SK-N-SH (cell line): ENCODE data around the gene STAC3. TPM values are rescaled to one million over a fixed set of nuclear protein-coding genes. Genes with fewer than 3 reads are reported as not detected.

Experiments used
- CTCF ChIA-PET: fragments of 300-600, 350-600 bp; formaldehyde crosslinking; extraction: SDS; loops from one replicate; lab custom pipeline; 2021; lab: Yijun Ruan, JAX
- POLR2A ChIA-PET: fragments of 350-600 bp; sonication (Branson Sonifier 250); formaldehyde crosslinking; extraction: SDS; loops from one replicate; lab custom pipeline; 2020; ENCODE audit warnings: antibody characterized with exemption, inconsistent platforms; lab: Yijun Ruan, JAX
- DNase-seq: peaks from one replicate; pipeline ENCODE4 v3.0.0; 2012
- H2AFZ ChIP-seq: fragments of 200-600 bp; sonication (generic); 2 replicates; pipeline ENCODE4 v1.8.1; 2016; ENCODE audit warnings: antibody characterized with exemption, mild to moderate bottlenecking, low read depth
- H3F3A ChIP-seq: fragments of 200-600 bp; sonication (generic); replicated peaks from 2 replicates; pipeline ENCODE3; 2016; ENCODE audit warnings: antibody characterized with exemption, mild to moderate bottlenecking; ENCODE audit not compliant: insufficient read depth
- H3K27ac ChIP-seq, 2 experiments: fragments of 200-500 bp in 1 of 2; fragments of 200-600 bp in 1 of 2; sonication (Bioruptor generic) in 1 of 2; sonication (generic), shearing (Covaris generic) in 1 of 2; 2 replicates each; pipeline versions ENCODE4 v1.5.1 to v1.6.1; 2014 to 2016; ENCODE audit warnings: low read depth in 2 of 2, inconsistent platforms in 1 of 2, low read length in 1 of 2, mild to moderate bottlenecking in 1 of 2, mixed read lengths in 1 of 2
- H3K27me3 ChIP-seq: fragments of 200-600 bp; sonication (generic), shearing (Covaris generic); 2 replicates; pipeline ENCODE4 v1.6.1; 2016; ENCODE audit warnings: mixed run types; ENCODE audit not compliant: insufficient read depth
- H3K36me3 ChIP-seq, 2 experiments: fragments of 200-500 bp in 1 of 2; fragments of 200-600 bp in 1 of 2; sonication (Bioruptor generic) in 1 of 2; sonication (generic) in 1 of 2; replicated peaks in 1 of 2; 2 replicates each; pipeline versions ENCODE3 to v1.5.1; 2014 to 2016; ENCODE audit warnings: low read length in 1 of 2, mild to moderate bottlenecking in 1 of 2; ENCODE audit not compliant: insufficient read depth in 2 of 2, control insufficient read depth in 1 of 2
- H3K4me1 ChIP-seq, 2 experiments: fragments of 200-500 bp in 1 of 2; fragments of 200-600 bp in 1 of 2; sonication (Bioruptor generic) in 1 of 2; sonication (generic), shearing (Covaris generic) in 1 of 2; 2 replicates each; pipeline versions ENCODE4 v1.5.1 to v1.6.1; 2014 to 2016; ENCODE audit warnings: low read depth in 1 of 2, low read length in 1 of 2, mixed run types in 1 of 2; ENCODE audit not compliant: insufficient read depth in 2 of 2, control insufficient read depth in 1 of 2
- H3K4me2 ChIP-seq: fragments of 200-600 bp; sonication (generic), shearing (Covaris generic); 2 replicates; pipeline ENCODE4 v1.6.1; 2017; ENCODE audit warnings: mixed run types
- H3K4me3 ChIP-seq, 2 experiments: fragments of 200-500 bp in 1 of 2; fragments of 200-600 bp in 1 of 2; sonication (Bioruptor generic) in 1 of 2; sonication (generic), shearing (Covaris generic) in 1 of 2; 2 replicates each; pipeline versions ENCODE4 v1.5.1 to v1.8.1; 2014 to 2016; ENCODE audit warnings: low read depth in 2 of 2, inconsistent platforms in 1 of 2, low read length in 1 of 2, mild to moderate bottlenecking in 1 of 2, mixed read lengths in 1 of 2, moderate library complexity in 1 of 2
- H3K79me2 ChIP-seq: fragments of 200-600 bp; sonication (generic); 2 replicates; pipeline ENCODE4 v1.8.1; 2017; ENCODE audit warnings: mild to moderate bottlenecking; ENCODE audit not compliant: insufficient read depth
- H3K9ac ChIP-seq: fragments of 200-600 bp; sonication (generic); 2 replicates; pipeline ENCODE4 v1.6.1; 2017; ENCODE audit warnings: mixed run types
- H3K9me2 ChIP-seq: fragments of 200-600 bp; sonication (generic); 2 replicates; pipeline ENCODE4 v1.6.1; 2017; ENCODE audit warnings: mixed run types
- H3K9me3 ChIP-seq: fragments of 200-600 bp; sonication (generic); 2 replicates; pipeline ENCODE4 v1.6.1; 2017; ENCODE audit warnings: mixed run types, mild to moderate bottlenecking, moderate library complexity
- H4K20me1 ChIP-seq: fragments of 200-600 bp; sonication (generic); 2 replicates; pipeline ENCODE4 v1.6.1; 2017; ENCODE audit warnings: mild to moderate bottlenecking, mixed run types; ENCODE audit not compliant: insufficient read depth
- CTCF ChIP-seq: fragments of 200-600 bp; sonication (generic); IDR thresholded peaks from 2 replicates; pipeline ENCODE4 v1.6.1; 2017; ENCODE audit warnings: antibody characterized with exemption, mild to moderate bottlenecking, moderate library complexity
- EP300 ChIP-seq, 2 experiments: IDR thresholded peaks; 2 replicates each; pipeline versions ENCODE4 v1.4.0 to v1.6.1; 2012; ENCODE audit warnings: borderline replicate concordance in 1 of 2, low read depth in 1 of 2, low read length in 1 of 2
- GABPA ChIP-seq: IDR thresholded peaks from 2 replicates; pipeline ENCODE4 v1.4.0; 2012; ENCODE audit warnings: low read depth, mild to moderate bottlenecking
- GATA2 ChIP-seq: sonication (generic); formaldehyde crosslinking; IDR thresholded peaks from 2 replicates; pipeline ENCODE4 v1.5.0; 2020; ENCODE audit warnings: mild to moderate bottlenecking, missing genetic modification reagents
- MEF2A ChIP-seq: IDR thresholded peaks from 2 replicates; pipeline ENCODE4 v1.4.0; 2012; ENCODE audit warnings: low read depth, borderline replicate concordance
- NRF1 ChIP-seq: IDR thresholded peaks from 2 replicates; pipeline ENCODE4 v1.6.1; 2012; ENCODE audit warnings: low read depth, mild to moderate bottlenecking, low read length
- POLR2AphosphoS5 ChIP-seq: IDR thresholded peaks from 2 replicates; pipeline ENCODE4 v1.6.1; 2012; ENCODE audit warnings: low read depth, low read length
- RAD21 ChIP-seq: IDR thresholded peaks from 2 replicates; pipeline ENCODE4 v1.6.1; 2012; ENCODE audit warnings: mild to moderate bottlenecking, low read length
- RFX5 ChIP-seq: IDR thresholded peaks from 2 replicates; pipeline ENCODE4 v1.6.1; 2012; ENCODE audit warnings: mild to moderate bottlenecking, improper control_type of control experiment, low read length
- SIN3A ChIP-seq: IDR thresholded peaks from 2 replicates; pipeline ENCODE4 v1.6.1; 2012; ENCODE audit warnings: low read depth, mild to moderate bottlenecking, low read length, moderate library complexity, borderline replicate concordance
- SMC3 ChIP-seq: IDR thresholded peaks from 2 replicates; pipeline ENCODE4 v1.6.1; 2012; ENCODE audit warnings: low read depth, low read length, improper control_type of control experiment
- TCF12 ChIP-seq: IDR thresholded peaks from 2 replicates; pipeline ENCODE4 v1.4.0; 2012
- USF1 ChIP-seq: IDR thresholded peaks from 2 replicates; pipeline ENCODE4 v1.4.0; 2012; ENCODE audit warnings: low read depth, borderline replicate concordance
- YY1 ChIP-seq: IDR thresholded peaks from 2 replicates; pipeline ENCODE4 v1.4.0; 2012; ENCODE audit warnings: low read depth, mild to moderate bottlenecking
- WGBS: methylation state at CpG from one replicate; pipeline ENCODE4 v1.1.6; 2017; ENCODE audit warnings: low lambda C conversion rate; 5-methylcytosine and 5-hydroxymethylcytosine counted together
- polyA plus RNA-seq, 3 experiments: library from polyadenylated mRNA; depleted of rRNA; stranded (reverse); fragments of >200 nt; gene quantifications; 2 replicates each; pipeline ENCODE4 v1.2.3, GENCODE V29; 2012
- TF ChIP-seq, protein P1 (sequence below): IDR thresholded peaks from 2 replicates; pipeline ENCODE4 v1.4.0; 2012; ENCODE audit warnings: low read depth, borderline replicate concordance

Gene STAC3
- polyA plus RNA-seq, 1 of the 3 experiments (the other 2 are of a cell fraction): 0.76 TPM

GRCh38 chr12:57273516-57273915 lies 22.5 kb upstream of the STAC3 start (continued):
- TF ChIP-seq RFX5 (no peak), GABPA (no peak), GATA2 (CRISPR knock-in tag) (no peak), NRF1 (no peak), EP300 (IDR thresholded peaks at IDR 0.05; ENCODE audit: borderline replicate concordance in 1 of 2, low read depth in 1 of 2, low read length in 1 of 2) (no peak), MEF2A (no peak)
- TF ChIP-seq, all 33 proteins: peak for 0

DNA sequence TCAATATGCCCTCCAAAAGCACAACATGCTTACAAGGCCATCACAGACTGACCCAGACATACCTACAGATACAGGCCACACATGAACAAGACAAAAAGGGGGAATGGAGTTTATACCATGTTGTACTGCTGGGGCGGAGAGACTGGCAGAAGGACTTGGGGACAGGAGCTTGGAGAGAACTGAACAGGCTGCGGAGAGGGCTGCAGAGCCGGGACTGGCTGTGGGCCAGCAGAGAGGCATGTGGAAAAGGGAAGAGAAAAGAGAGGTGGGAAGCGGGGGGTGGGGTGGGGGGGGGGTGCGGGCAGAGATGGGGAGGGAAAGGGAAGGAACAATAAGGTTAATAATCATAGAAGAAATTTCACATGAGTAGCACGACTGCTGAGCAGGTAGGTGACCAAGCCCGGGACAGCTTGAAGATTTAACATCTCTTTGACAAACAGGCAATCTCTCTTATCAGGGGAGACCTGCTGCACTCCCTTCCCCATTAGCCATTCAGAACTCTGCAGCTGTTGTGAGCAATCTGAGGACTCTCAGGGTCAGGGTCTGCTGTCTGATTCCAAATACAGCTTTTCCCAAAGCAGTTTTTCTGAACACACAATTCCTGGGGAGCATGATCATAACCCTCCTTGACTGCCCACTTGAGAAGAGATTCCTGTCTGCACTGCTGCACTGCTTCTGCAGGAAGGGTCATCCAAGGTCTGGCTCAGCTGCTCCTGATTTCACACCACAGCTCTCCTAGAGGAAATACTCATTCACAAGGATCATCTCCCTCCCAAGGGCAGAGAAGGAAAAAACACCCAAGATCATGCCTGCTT lies 21.6 kb upstream of the STAC3 start:
- TF ChIP-seq RAD21 (no peak), TCF12 (no peak), SIN3A (no peak), SMC3 (no peak), MEF2A (no peak), POLR2AphosphoS5 (no peak), EP300 (IDR thresholded peaks at IDR 0.05; ENCODE audit: borderline replicate concordance in 1 of 2, low read depth in 1 of 2, low read length in 1 of 2) (no peak)
- no peak overlapping the region for H2AFZ ChIP-seq
- POLR2A ChIA-PET: interaction anchor here (0.6 to 1.0 kb wide), 2 partner anchors 158 to 170 kb away, joined by 3 to 8 read pairs; no protein-coding TSS in a partner anchor
- H3K4me2 ChIP-seq: no peak overlapping the region
- H3K9me2 ChIP-seq: no peaks in the 10 kb centered on the region
- H3K4me1 ChIP-seq: peaks cover 7 to 12% of the 10 kb centered on the region in 2 experiments; a peak in 2 of 4 replicates
- peaks cover 9 to 24% of the 10 kb centered on the region in 2 experiments for H3K36me3 ChIP-seq
- no peak overlapping the region for H3K9ac ChIP-seq
- H3K79me2 ChIP-seq: no peaks in the 10 kb centered on the region
- H3K4me3 ChIP-seq: no peak overlapping the region
- DNase-seq: peak; percentile 49
- no peaks in the 10 kb centered on the region for H3K27me3 ChIP-seq
- no peaks in the 10 kb centered on the region for H4K20me1 ChIP-seq
- peak overlapping the region; percentile 30 to 64; a peak in 2 of 4 replicates for H3K27ac ChIP-seq
- CTCF ChIA-PET: interaction anchor here (0.7 to 3.5 kb wide), 17 partner anchors 9 to 190 kb away, joined by 3 to 18 read pairs (median 4); partner anchors contain the start of genes GLI1 and INHBE
- H3F3A ChIP-seq: peaks cover 4% of the 10 kb centered on the region
- H3K9me3 ChIP-seq: no peaks in the 10 kb centered on the region
- WGBS: 69% methylated on average over 7 of the region's 7 CpGs

DNA sequence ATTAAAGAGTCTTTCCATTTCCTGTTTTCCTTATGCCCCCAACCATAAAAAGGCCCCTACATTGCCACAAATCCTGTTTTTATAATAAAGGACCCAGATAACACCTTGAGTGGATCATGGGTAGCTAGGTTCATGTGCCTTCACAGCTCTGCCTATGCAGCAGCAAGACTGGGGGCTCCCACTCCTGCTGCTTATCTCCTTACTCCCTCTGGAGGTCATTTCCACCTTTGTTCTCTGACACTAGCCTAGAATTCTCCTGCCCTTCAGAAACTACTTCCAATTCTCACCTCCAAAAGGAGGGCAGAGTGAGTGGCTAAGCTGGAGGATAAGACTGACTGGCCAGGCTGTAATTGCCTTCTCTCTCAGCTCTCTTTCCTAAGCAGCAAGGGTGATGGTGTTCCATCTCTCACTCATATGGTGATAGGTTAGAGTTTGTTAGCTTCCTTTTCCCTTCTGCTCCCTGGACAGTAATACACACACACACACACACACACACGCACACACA lies 20.0 kb upstream of the STAC3 start:
- Histone ChIP-seq H3K9ac (no peak overlapping the region), H3K4me1 (peaks cover 7 to 12% of the 10 kb centered on the region in 2 experiments; a peak in 2 of 4 replicates), H3K9me2 (no peaks in the 10 kb centered on the region), H4K20me1 (no peaks in the 10 kb centered on the region), H3K4me3 (no peak overlapping the region), H3K27ac (no peak overlapping the region), H3K4me2 (no peak overlapping the region), H2AFZ (no peak overlapping the region), H3F3A (peaks cover 5% of the 10 kb centered on the region), H3K79me2 (no peaks in the 10 kb centered on the region), H3K36me3 (peaks cover 13 to 33% of the 10 kb centered on the region in 2 experiments), H3K9me3 (no peaks in the 10 kb centered on the region), H3K27me3 (no peaks in the 10 kb centered on the region)
- WGBS: 88% methylated on average over 1 of the region's 1 CpG
- TF ChIP-seq SMC3: no peak
- no peak for TF ChIP-seq YY1
- TF ChIP-seq, protein P1, sequence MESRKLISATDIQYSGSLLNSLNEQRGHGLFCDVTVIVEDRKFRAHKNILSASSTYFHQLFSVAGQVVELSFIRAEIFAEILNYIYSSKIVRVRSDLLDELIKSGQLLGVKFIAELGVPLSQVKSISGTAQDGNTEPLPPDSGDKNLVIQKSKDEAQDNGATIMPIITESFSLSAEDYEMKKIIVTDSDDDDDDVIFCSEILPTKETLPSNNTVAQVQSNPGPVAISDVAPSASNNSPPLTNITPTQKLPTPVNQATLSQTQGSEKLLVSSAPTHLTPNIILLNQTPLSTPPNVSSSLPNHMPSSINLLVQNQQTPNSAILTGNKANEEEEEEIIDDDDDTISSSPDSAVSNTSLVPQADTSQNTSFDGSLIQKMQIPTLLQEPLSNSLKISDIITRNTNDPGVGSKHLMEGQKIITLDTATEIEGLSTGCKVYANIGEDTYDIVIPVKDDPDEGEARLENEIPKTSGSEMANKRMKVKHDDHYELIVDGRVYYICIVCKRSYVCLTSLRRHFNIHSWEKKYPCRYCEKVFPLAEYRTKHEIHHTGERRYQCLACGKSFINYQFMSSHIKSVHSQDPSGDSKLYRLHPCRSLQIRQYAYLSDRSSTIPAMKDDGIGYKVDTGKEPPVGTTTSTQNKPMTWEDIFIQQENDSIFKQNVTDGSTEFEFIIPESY: no peak
- TF ChIP-seq GABPA: no peak
- TF ChIP-seq CTCF: no peak
- no peak for TF ChIP-seq USF1
- no peak for DNase-seq
- ChIA-PET CTCF (interaction anchor here (0.6 to 3.5 kb wide), 12 partner anchors 10 to 750 kb away, joined by 3 to 18 read pairs (median 4); partner anchors contain the start of gene INHBE), POLR2A (interaction anchor here (1.1 kb wide), 1 partner anchor 9 kb away, joined by 3 read pairs; no protein-coding TSS in a partner anchor)
